ENCODE results near the gene ATP8A2.
"Not testable (repeated sequence)": the region's sequence is repeated elsewhere in the genome, so short reads cannot be mapped to it uniquely, and the experiment has no call there.

DNA sequence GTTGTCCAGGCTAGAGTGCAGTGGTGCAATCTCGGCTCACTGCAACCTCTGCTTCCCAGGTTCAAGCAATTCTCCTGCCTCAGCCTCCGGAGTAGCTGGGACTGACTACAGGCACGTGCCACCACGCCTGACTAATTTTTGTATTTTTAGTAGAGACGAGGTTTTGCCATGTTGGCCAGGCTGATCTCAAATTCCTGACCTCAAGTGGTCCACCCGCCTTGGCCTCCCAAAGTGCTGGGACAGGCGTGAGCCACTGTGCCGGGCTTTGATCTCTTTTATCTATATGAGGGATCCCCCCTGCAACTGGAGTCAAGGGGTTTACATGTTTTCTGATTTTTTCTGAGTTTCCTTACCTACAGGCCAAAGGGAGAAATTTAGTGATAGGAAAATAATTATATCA, 200.4 kb downstream of the ATP8A2 start:
- TF ChIP-seq CTCF, EP300 (IDR thresholded peaks at IDR 0.05): not testable (repeated sequence)
